CD4-positive, alpha-beta T cell treated with Interferon alpha-2 for 1 hour (primary cell): Measurements from ENCODE around the gene LSM7.

Experiments
- DNase-seq, 2 donors: peaks; one replicate each; pipeline ENCODE4 v3.0.0-alpha.2; 2020 to 2022

LSM7 gene

GRCh38 chr19:2328401-2329148, at the start of gene LSM7, which contains the start of gene SPPL2B:
Gene LSM7 (minus strand): TSS chr19:2328586. CDS start chr19:2328566, 20 bp downstream.
Gene SPPL2B (plus strand): TSS chr19:2328684. CDS start chr19:2328710, 26 bp downstream.
- DNase-seq = peak; percentile 93 to 96

- DNase-seq = no peak
Observed at GRCh38 chr19:2376784-2377519, 48.6 kb upstream of the LSM7 start.

GRCh38 chr19:2375353-2376121, 47.2 kb upstream of the LSM7 start:
- DNase-seq = no peak

- DNase-seq = no peak
Observed at GRCh38 chr19:2374808-2375207, 46.4 kb upstream of the LSM7 start.

GRCh38 chr19:2372076-2372612, 43.8 kb upstream of the LSM7 start:
- no peak for DNase-seq

- DNase-seq = no peak
Observed at GRCh38 chr19:2371656-2372055, 43.3 kb upstream of the LSM7 start.

- no peak for DNase-seq
Observed at GRCh38 chr19:2365201-2365970, 37.0 kb upstream of the LSM7 start.

GRCh38 chr19:2363419-2363818, 35.0 kb upstream of the LSM7 start:
- DNase-seq = no peak

- DNase-seq = no peak
Observed at GRCh38 chr19:2362970-2363300, 34.5 kb upstream of the LSM7 start.

GRCh38 chr19:2362046-2362969, 33.9 kb upstream of the LSM7 start:
- DNase-seq = no peak

GRCh38 chr19:2361246-2362045, 33.1 kb upstream of the LSM7 start:
- DNase-seq = no peak

GRCh38 chr19:2360833-2361232, 32.4 kb upstream of the LSM7 start:
- no peak for DNase-seq

GRCh38 chr19:2359992-2360685, 31.8 kb upstream of the LSM7 start, which contains the start of gene TMPRSS9:
Gene TMPRSS9 (plus strand): TSS chr19:2360265. CDS start chr19:2389786, 29,521 bp downstream.
- DNase-seq = no peak

GRCh38 chr19:2358548-2359173, 30.3 kb upstream of the LSM7 start:
- DNase-seq = no peak

GRCh38 chr19:2357279-2358206, 29.2 kb upstream of the LSM7 start:
- no peak for DNase-seq

- DNase-seq = no peak
Observed at GRCh38 chr19:2356036-2356646, 27.8 kb upstream of the LSM7 start.
